SK-N-SH treated with all-trans-retinoic acid at 6 μM for 48 hours (cell line): ENCODE results near the gene SPTSSA.

Experiments
- ESRRG ChIP-seq: fragments of 250-450 bp; sonication (Bioruptor Pico); IDR thresholded peaks from 2 replicates; pipeline ENCODE4 v1.6.1; 2021; ENCODE audit warnings: mild to moderate bottlenecking
- TF ChIP-seq, protein P1 (sequence below): fragments of 250-450 bp; sonication (Bioruptor Pico); IDR thresholded peaks from 2 replicates; pipeline ENCODE4 v1.5.0; 2020; ENCODE audit warnings: mild to moderate bottlenecking, moderate library complexity
- TF ChIP-seq, protein P2 (sequence below): fragments of 250-450 bp; sonication (Bioruptor Pico); IDR thresholded peaks from 2 replicates; pipeline ENCODE4 v1.8.0; 2020; ENCODE audit warnings: mild to moderate bottlenecking, moderate library complexity, borderline replicate concordance

DNA sequence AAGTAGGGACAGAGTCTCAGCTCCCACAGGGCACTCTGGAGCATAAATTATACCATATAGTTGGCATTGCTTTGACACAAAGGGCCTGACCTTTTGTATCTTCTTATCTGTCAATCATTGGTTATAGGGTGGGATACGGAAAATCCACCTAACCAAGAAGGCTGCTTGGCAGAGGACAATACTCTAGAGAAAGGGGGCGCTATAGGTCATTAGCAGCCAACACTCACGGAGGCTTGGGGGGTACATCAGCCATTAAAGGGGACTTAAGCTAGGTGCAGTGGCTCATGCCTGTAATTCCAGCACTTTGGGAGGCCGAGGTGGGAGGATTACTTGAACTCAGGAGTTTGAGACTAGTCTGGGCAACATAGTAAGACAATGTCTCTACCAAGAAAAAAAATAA lies 22.9 kb downstream of the SPTSSA start:
- TF ChIP-seq, protein P1, sequence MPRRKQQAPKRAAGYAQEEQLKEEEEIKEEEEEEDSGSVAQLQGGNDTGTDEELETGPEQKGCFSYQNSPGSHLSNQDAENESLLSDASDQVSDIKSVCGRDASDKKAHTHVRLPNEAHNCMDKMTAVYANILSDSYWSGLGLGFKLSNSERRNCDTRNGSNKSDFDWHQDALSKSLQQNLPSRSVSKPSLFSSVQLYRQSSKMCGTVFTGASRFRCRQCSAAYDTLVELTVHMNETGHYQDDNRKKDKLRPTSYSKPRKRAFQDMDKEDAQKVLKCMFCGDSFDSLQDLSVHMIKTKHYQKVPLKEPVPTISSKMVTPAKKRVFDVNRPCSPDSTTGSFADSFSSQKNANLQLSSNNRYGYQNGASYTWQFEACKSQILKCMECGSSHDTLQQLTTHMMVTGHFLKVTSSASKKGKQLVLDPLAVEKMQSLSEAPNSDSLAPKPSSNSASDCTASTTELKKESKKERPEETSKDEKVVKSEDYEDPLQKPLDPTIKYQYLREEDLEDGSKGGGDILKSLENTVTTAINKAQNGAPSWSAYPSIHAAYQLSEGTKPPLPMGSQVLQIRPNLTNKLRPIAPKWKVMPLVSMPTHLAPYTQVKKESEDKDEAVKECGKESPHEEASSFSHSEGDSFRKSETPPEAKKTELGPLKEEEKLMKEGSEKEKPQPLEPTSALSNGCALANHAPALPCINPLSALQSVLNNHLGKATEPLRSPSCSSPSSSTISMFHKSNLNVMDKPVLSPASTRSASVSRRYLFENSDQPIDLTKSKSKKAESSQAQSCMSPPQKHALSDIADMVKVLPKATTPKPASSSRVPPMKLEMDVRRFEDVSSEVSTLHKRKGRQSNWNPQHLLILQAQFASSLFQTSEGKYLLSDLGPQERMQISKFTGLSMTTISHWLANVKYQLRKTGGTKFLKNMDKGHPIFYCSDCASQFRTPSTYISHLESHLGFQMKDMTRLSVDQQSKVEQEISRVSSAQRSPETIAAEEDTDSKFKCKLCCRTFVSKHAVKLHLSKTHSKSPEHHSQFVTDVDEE (CRISPR knock-in tag): no peak
- TF ChIP-seq ESRRG (CRISPR knock-in tag): no peak
- TF ChIP-seq, protein P2, sequence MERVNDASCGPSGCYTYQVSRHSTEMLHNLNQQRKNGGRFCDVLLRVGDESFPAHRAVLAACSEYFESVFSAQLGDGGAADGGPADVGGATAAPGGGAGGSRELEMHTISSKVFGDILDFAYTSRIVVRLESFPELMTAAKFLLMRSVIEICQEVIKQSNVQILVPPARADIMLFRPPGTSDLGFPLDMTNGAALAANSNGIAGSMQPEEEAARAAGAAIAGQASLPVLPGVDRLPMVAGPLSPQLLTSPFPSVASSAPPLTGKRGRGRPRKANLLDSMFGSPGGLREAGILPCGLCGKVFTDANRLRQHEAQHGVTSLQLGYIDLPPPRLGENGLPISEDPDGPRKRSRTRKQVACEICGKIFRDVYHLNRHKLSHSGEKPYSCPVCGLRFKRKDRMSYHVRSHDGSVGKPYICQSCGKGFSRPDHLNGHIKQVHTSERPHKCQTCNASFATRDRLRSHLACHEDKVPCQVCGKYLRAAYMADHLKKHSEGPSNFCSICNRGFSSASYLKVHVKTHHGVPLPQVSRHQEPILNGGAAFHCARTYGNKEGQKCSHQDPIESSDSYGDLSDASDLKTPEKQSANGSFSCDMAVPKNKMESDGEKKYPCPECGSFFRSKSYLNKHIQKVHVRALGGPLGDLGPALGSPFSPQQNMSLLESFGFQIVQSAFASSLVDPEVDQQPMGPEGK: no peak
